Measurements from ENCODE around the gene WSCD2.

- TF ChIP-seq CTCF (IDR thresholded peaks at IDR 0.05) (no peak), POLR2A (IDR thresholded peaks at IDR 0.05) (no peak)
Observed at GRCh38 chr12:108125073-108125472, 4.0 kb upstream of the WSCD2 start.

All from vagina (tissue), 2 donors.